ENCODE results near the gene OLFML1. TPM values are rescaled to one million over a fixed set of nuclear protein-coding genes. Genes with fewer than 3 reads are reported as not detected.

OLFML1 gene
- total RNA-seq, 1 donor from 2014 or later, result not detected

DNA sequence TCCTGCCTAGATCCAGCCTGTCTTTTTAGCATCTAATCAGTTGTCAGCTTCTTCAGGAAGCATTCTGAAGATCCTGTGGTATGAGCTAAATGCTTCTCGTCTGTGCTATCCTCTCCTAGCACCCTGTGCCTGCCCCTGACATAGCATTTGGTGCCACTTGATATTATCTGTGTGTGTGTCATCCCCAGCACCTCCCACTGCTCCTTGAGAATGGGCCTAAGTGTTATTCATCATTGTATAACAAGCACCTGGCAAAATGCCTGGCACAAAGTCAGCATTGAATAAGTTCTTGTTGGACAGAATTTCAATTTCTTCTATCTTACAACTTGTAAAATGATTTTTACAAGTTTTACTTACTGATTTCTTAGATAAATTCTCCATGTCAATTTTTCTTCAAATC, 28.1 kb upstream of the OLFML1 start:
- Histone ChIP-seq H3K9ac (no peak overlapping the region), H3K36me3 (no peaks in the 10 kb centered on the region), H3K4me2 (no peak overlapping the region), H2AFZ (replicated peaks) (no peak overlapping the region), H3K79me2 (ENCODE audit: low read depth) (no peaks in the 10 kb centered on the region), H3K9me3 (ENCODE audit: low read depth) (no peaks in the 10 kb centered on the region), H3K4me1 (no peaks in the 10 kb centered on the region), H3F3A (ENCODE audit: low read depth) (no peaks in the 10 kb centered on the region), H3K27me3 (no peaks in the 10 kb centered on the region), H3K27ac (no peak overlapping the region), H4K20me1 (ENCODE audit: low read depth) (no peaks in the 10 kb centered on the region), H3K4me3 (no peak overlapping the region)
- Mint-ChIP-seq H3K4me1 (no peaks in the 10 kb centered on the region), H3K27me3 (ENCODE audit: insufficient read depth, low read depth) (no peaks in the 10 kb centered on the region), H3K36me3 (no peaks in the 10 kb centered on the region), H3K27ac (no peak overlapping the region), H3K4me3 (no peak overlapping the region), H3K9me3 (no peaks in the 10 kb centered on the region)
- no peak for DNase-seq (ENCODE audit: low spot score)
- TF ChIP-seq EZH2 (IDR thresholded peaks at IDR 0.05), result no peak

DNA sequence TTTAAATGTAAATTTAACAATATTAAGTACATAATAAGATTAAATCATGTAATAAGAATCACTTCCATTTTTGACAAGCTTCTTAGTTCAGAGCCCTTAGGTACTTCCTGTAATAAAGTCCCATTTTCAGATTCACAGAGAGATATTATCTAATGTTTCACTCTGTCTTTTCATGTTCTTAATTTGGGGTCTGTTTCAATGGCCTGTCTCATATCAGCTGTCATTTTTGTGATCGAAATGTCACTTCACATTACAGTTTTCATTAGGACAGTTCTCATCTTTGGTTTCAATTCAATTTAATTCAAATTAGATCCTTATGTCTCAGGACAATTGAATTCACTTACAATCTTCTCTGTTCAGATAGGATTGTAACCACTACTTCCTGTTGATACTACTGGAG, 22.6 kb upstream of the OLFML1 start:
- Mint-ChIP-seq H3K4me3 (no peak overlapping the region), H3K36me3 (no peaks in the 10 kb centered on the region), H3K4me1 (peaks cover 3% of the 10 kb centered on the region), H3K9me3 (no peaks in the 10 kb centered on the region), H3K27me3 (ENCODE audit: insufficient read depth, low read depth) (no peaks in the 10 kb centered on the region), H3K27ac (no peak overlapping the region)
- Histone ChIP-seq H3K9ac (no peak overlapping the region), H3K4me2 (no peak overlapping the region), H3F3A (ENCODE audit: low read depth) (no peaks in the 10 kb centered on the region), H3K27ac (no peak overlapping the region), H2AFZ (replicated peaks) (no peak overlapping the region), H3K79me2 (ENCODE audit: low read depth) (no peaks in the 10 kb centered on the region), H3K36me3 (no peaks in the 10 kb centered on the region), H3K9me3 (ENCODE audit: low read depth) (no peaks in the 10 kb centered on the region), H3K4me3 (no peak overlapping the region), H3K27me3 (no peaks in the 10 kb centered on the region), H4K20me1 (ENCODE audit: low read depth) (no peaks in the 10 kb centered on the region), H3K4me1 (no peaks in the 10 kb centered on the region)
- DNase-seq (ENCODE audit: low spot score), result no peak
- TF ChIP-seq, protein P1, sequence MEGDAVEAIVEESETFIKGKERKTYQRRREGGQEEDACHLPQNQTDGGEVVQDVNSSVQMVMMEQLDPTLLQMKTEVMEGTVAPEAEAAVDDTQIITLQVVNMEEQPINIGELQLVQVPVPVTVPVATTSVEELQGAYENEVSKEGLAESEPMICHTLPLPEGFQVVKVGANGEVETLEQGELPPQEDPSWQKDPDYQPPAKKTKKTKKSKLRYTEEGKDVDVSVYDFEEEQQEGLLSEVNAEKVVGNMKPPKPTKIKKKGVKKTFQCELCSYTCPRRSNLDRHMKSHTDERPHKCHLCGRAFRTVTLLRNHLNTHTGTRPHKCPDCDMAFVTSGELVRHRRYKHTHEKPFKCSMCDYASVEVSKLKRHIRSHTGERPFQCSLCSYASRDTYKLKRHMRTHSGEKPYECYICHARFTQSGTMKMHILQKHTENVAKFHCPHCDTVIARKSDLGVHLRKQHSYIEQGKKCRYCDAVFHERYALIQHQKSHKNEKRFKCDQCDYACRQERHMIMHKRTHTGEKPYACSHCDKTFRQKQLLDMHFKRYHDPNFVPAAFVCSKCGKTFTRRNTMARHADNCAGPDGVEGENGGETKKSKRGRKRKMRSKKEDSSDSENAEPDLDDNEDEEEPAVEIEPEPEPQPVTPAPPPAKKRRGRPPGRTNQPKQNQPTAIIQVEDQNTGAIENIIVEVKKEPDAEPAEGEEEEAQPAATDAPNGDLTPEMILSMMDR (IDR thresholded peaks at IDR 0.05), result no peak
- no peak for TF ChIP-seq EZH2 (IDR thresholded peaks at IDR 0.05)
- TF ChIP-seq EZH2phosphoT487 (IDR thresholded peaks at IDR 0.05), result no peak

DNA sequence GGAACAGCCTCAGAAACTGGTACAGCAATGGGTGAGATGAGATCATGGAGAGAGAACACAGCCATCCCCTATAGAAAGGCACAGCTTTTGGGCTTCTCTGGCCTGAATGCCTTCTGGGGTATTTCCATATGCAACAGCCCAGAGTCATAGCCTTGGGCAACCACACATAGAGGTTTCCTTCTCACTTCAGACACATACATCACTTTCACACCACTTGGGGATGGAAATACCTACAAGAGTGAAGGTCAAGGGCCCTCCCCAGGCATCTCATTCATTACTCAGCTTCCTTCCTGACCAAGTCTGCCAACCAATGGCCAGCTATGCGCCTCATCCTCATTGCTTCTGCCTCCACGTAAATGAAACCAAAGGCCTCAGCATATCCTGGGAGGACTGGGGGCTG, 17.7 kb upstream of the OLFML1 start:
- no peak overlapping the region for H3K27ac ChIP-seq
- H3K27me3 Mint-ChIP-seq (ENCODE audit: insufficient read depth, low read depth), result peaks cover 2% of the 10 kb centered on the region
- no peaks in the 10 kb centered on the region for H4K20me1 ChIP-seq (ENCODE audit: low read depth)

DNA sequence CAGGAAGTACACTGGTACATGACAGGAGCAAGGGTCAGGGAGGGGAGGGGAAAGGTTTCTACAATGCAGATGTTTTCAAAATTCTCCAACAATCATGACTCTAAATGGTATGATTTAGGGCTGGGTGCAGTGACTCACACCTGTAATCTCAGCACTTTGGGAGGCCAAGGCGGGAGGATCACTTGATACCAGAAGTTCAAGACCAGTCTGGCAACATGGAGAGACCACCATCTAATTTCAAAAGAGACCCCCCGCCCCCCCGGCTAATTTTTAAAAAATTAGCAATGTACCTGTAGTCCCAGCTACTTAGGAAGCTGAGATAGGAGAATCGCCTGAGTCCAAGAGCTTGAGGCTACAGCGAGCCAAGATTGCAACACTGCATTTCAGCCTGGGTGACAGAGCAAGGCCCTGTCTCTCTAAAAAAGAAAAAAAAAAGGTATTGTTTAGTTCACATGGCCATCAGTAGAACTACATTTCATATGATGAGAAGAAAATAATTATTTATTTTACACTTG, 15.9 kb upstream of the OLFML1 start:
- H3K9ac ChIP-seq, result no peak overlapping the region
- H3K4me3 Mint-ChIP-seq, result no peak overlapping the region
- TF ChIP-seq EZH2 (IDR thresholded peaks at IDR 0.05), result no peak
- no peak for TF ChIP-seq EZH2phosphoT487 (IDR thresholded peaks at IDR 0.05)
- TF ChIP-seq, protein P1 (IDR thresholded peaks at IDR 0.05), result no peak

More for the DNA sequence above, 17.7 kb upstream of the OLFML1 start:
- Histone ChIP-seq H3K9me3 (ENCODE audit: low read depth) (no peaks in the 10 kb centered on the region), H3K9ac (no peak overlapping the region), H3K27me3 (no peaks in the 10 kb centered on the region), H3K4me2 (no peak overlapping the region), H3K36me3 (no peaks in the 10 kb centered on the region), H3F3A (ENCODE audit: low read depth) (no peaks in the 10 kb centered on the region), H3K4me3 (no peak overlapping the region), H2AFZ (replicated peaks) (no peak overlapping the region), H3K4me1 (no peaks in the 10 kb centered on the region), H3K79me2 (ENCODE audit: low read depth) (no peaks in the 10 kb centered on the region)
- TF ChIP-seq EZH2phosphoT487 (IDR thresholded peaks at IDR 0.05) (no peak), EZH2 (IDR thresholded peaks at IDR 0.05) (no peak)
- TF ChIP-seq, protein P1 (IDR thresholded peaks at IDR 0.05), result no peak
- H3K4me1 Mint-ChIP-seq, result peaks cover 3% of the 10 kb centered on the region
- no peak overlapping the region for H3K4me3 Mint-ChIP-seq
- H3K27ac Mint-ChIP-seq, result no peak overlapping the region
- no peaks in the 10 kb centered on the region for H3K36me3 Mint-ChIP-seq
- no peaks in the 10 kb centered on the region for H3K9me3 Mint-ChIP-seq
- no peak for DNase-seq (ENCODE audit: low spot score)

More for the DNA sequence above, 15.9 kb upstream of the OLFML1 start:
- H3K4me2 ChIP-seq, result no peak overlapping the region
- Mint-ChIP-seq H3K9me3 (no peaks in the 10 kb centered on the region), H3K36me3 (no peaks in the 10 kb centered on the region), H3K27ac (no peak overlapping the region), H3K27me3 (ENCODE audit: insufficient read depth, low read depth) (peaks cover 2% of the 10 kb centered on the region), H3K4me1 (peaks cover 3% of the 10 kb centered on the region)
- no peak for DNase-seq (ENCODE audit: low spot score)
- H3K36me3 ChIP-seq, result no peaks in the 10 kb centered on the region
- H3K79me2 ChIP-seq (ENCODE audit: low read depth), result no peaks in the 10 kb centered on the region
- no peaks in the 10 kb centered on the region for H3F3A ChIP-seq (ENCODE audit: low read depth)
- H3K9me3 ChIP-seq (ENCODE audit: low read depth), result no peaks in the 10 kb centered on the region
- H3K4me1 ChIP-seq, result no peaks in the 10 kb centered on the region
- no peaks in the 10 kb centered on the region for H3K27me3 ChIP-seq
- no peak overlapping the region for H3K4me3 ChIP-seq
- H3K27ac ChIP-seq, result no peak overlapping the region
- no peak overlapping the region for H2AFZ ChIP-seq (replicated peaks)
- no peaks in the 10 kb centered on the region for H4K20me1 ChIP-seq (ENCODE audit: low read depth)
